Astrocyte (in vitro differentiated cells and primary cell): ENCODE data around the gene CMTM4. TPM values are rescaled to one million over a fixed set of nuclear protein-coding genes. Genes with fewer than 3 reads are reported as not detected.
A peak's percentile ranks its signal among the peaks of the same experiment; 100 is the strongest.

Experiments
- DNase-seq: peaks from one replicate; pipeline ENCODE4 v3.0.0-alpha.2; 2010; ENCODE audit warnings: low read depth
- FAIRE-seq: peaks from 2 replicates; lab custom pipeline; 2011; peaks lifted over from hg19 to GRCh38; lab: Jason Lieb, UNC
- H2AFZ ChIP-seq: 2 replicates; pipeline ENCODE4 v1.6.0; 2012; ENCODE audit warnings: low read depth, low read length, inconsistent platforms
- H3K27ac ChIP-seq: 2 replicates; pipeline ENCODE4 v1.5.1; 2011; ENCODE audit warnings: low read depth, low read length, inconsistent platforms
- H3K27me3 ChIP-seq: 2 replicates; pipeline ENCODE4 v1.6.0; 2011; ENCODE audit warnings: low read length, inconsistent platforms; ENCODE audit not compliant: insufficient read depth
- H3K36me3 ChIP-seq: 2 replicates; pipeline ENCODE4 v1.5.1; 2011; ENCODE audit warnings: low read length, inconsistent platforms; ENCODE audit not compliant: insufficient read depth
- H3K4me1 ChIP-seq: 2 replicates; pipeline ENCODE4 v1.5.1; 2011; ENCODE audit warnings: low read length, inconsistent platforms; ENCODE audit not compliant: insufficient read depth
- H3K4me2 ChIP-seq: 2 replicates; pipeline ENCODE4 v1.6.0; 2012; ENCODE audit warnings: low read length, inconsistent platforms
- H3K4me3 ChIP-seq: 2 replicates; pipeline ENCODE4 v1.5.1; 2011; ENCODE audit warnings: low read depth, mild to moderate bottlenecking, low read length, inconsistent platforms; ENCODE audit not compliant: insufficient read depth
- H3K79me2 ChIP-seq: 2 replicates; pipeline ENCODE4 v1.6.0; 2012; ENCODE audit warnings: mild to moderate bottlenecking, low read length, inconsistent platforms; ENCODE audit not compliant: insufficient read depth
- H3K9ac ChIP-seq: 2 replicates; pipeline ENCODE4 v1.6.0; 2012; ENCODE audit warnings: mild to moderate bottlenecking, low read length, inconsistent platforms
- H3K9me3 ChIP-seq: 2 replicates; pipeline ENCODE4 v1.5.1; 2012; ENCODE audit warnings: low read depth, mild to moderate bottlenecking, low read length, inconsistent platforms; ENCODE audit not compliant: insufficient read depth
- H4K20me1 ChIP-seq: 2 replicates; pipeline ENCODE4 v1.6.0; 2012; ENCODE audit warnings: low read length, inconsistent platforms; ENCODE audit not compliant: insufficient read depth
- H3K27ac Mint-ChIP-seq: one replicate; pipeline ENCODE4 v1.8.0; 2021; ENCODE audit warnings: mild to moderate bottlenecking, mixed read lengths; ENCODE audit not compliant: unreplicated experiment
- H3K27me3 Mint-ChIP-seq: one replicate; pipeline ENCODE4 v1.8.0; 2021; ENCODE audit warnings: low read depth, mixed read lengths; ENCODE audit not compliant: unreplicated experiment
- H3K36me3 Mint-ChIP-seq: one replicate; pipeline ENCODE4 v1.8.0; 2021; ENCODE audit warnings: low read depth, mixed read lengths; ENCODE audit not compliant: unreplicated experiment
- H3K4me1 Mint-ChIP-seq: one replicate; pipeline ENCODE4 v1.8.0; 2021; ENCODE audit warnings: low read depth, mixed read lengths; ENCODE audit not compliant: unreplicated experiment
- H3K4me3 Mint-ChIP-seq: one replicate; pipeline ENCODE4 v1.8.0; 2021; ENCODE audit warnings: mild to moderate bottlenecking, moderate library complexity, mixed read lengths; ENCODE audit not compliant: unreplicated experiment
- H3K9me3 Mint-ChIP-seq: one replicate; pipeline ENCODE4 v1.8.0; 2021; ENCODE audit warnings: mild to moderate bottlenecking, mixed read lengths; ENCODE audit not compliant: unreplicated experiment
- EZH2 ChIP-seq: IDR thresholded peaks from 2 replicates; pipeline ENCODE4 v1.6.1; 2012; ENCODE audit warnings: mild to moderate bottlenecking, low read length, inconsistent platforms; ENCODE audit not compliant: insufficient read depth
- total RNA-seq: library from RNA; stranded (reverse); gene quantifications from 2 replicates; pipeline ENCODE4 v1.2.1, GENCODE V29; 2021
- TF ChIP-seq, protein P1 (sequence below): IDR thresholded peaks from 2 replicates; pipeline ENCODE4 v1.5.1; 2011; ENCODE audit warnings: low read depth, mild to moderate bottlenecking, inconsistent platforms, low read length, moderate library complexity; ENCODE audit not compliant: insufficient read depth

Gene CMTM4
- total RNA-seq, 1 donor from 2014 or later = 20.9 TPM

DNA sequence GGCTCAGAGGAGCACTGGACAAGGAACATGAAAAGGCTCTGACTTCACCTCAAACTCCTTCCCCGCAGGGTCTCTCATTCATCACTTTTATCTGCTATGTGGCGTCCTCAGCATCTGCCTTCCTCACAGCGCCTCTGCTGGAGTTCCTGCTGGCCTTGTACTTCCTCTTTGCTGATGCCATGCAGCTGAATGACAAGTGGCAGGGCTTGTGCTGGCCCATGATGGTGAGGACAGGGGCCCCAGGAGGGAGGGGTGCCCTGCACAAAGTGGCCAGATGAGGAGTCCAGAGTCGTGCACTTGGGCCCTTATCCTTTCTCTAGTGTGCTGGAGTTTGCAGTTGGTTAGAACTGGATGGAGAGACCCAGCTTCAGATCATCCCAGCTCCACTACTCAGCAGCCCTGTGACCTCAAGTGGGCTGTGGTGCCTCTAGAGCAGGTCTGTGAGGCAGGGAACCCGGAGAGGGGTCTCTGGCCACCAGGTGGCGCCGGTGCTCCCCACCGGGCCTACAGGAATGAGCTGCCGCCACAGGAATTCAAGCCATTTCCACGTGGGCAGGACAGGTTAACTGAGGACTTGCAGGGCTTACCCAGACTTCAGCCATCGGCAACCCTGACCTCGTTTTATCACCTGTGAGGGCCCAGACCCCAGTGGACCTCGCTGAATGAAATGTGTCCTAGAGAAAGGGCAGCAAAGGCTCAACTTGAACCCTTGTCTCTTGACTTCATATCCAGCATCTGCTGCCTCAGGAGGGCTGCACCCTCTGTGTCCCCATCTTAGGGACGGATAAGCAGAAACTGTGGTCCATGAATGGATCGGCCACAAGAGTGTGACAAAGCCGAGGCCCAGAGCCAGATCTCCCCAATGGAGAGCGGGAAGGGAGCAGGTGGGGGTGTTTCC, 88.1 kb downstream of the CMTM4 start:
- Mint-ChIP-seq H3K27me3 (no peaks in the 10 kb centered on the region), H3K27ac (no peak overlapping the region), H3K4me1 (peaks cover 12% of the 10 kb centered on the region), H3K9me3 (no peaks in the 10 kb centered on the region), H3K4me3 (peak overlapping the region; percentile 27), H3K36me3 (peaks cover 16% of the 10 kb centered on the region)
- FAIRE-seq (no peak), DNase-seq (peak; percentile 85)
- TF ChIP-seq EZH2 = no peak
- TF ChIP-seq, protein P1, sequence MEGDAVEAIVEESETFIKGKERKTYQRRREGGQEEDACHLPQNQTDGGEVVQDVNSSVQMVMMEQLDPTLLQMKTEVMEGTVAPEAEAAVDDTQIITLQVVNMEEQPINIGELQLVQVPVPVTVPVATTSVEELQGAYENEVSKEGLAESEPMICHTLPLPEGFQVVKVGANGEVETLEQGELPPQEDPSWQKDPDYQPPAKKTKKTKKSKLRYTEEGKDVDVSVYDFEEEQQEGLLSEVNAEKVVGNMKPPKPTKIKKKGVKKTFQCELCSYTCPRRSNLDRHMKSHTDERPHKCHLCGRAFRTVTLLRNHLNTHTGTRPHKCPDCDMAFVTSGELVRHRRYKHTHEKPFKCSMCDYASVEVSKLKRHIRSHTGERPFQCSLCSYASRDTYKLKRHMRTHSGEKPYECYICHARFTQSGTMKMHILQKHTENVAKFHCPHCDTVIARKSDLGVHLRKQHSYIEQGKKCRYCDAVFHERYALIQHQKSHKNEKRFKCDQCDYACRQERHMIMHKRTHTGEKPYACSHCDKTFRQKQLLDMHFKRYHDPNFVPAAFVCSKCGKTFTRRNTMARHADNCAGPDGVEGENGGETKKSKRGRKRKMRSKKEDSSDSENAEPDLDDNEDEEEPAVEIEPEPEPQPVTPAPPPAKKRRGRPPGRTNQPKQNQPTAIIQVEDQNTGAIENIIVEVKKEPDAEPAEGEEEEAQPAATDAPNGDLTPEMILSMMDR = peak; percentile 94
- H3K79me2 ChIP-seq = peaks cover 48% of the 10 kb centered on the region
- peak overlapping the region; percentile 59 for H3K4me2 ChIP-seq
- H3K9ac ChIP-seq = peak overlapping the region; percentile 29
- H4K20me1 ChIP-seq = peaks cover 67% of the 10 kb centered on the region
- no peaks in the 10 kb centered on the region for H3K27me3 ChIP-seq
- peaks cover 31% of the 10 kb centered on the region for H3K4me1 ChIP-seq
- H3K27ac ChIP-seq = peak overlapping the region; percentile 17
- no peak overlapping the region for H2AFZ ChIP-seq
- no peaks in the 10 kb centered on the region for H3K9me3 ChIP-seq
- H3K4me3 ChIP-seq = no peak overlapping the region
- H3K36me3 ChIP-seq = peaks cover 25% of the 10 kb centered on the region

DNA sequence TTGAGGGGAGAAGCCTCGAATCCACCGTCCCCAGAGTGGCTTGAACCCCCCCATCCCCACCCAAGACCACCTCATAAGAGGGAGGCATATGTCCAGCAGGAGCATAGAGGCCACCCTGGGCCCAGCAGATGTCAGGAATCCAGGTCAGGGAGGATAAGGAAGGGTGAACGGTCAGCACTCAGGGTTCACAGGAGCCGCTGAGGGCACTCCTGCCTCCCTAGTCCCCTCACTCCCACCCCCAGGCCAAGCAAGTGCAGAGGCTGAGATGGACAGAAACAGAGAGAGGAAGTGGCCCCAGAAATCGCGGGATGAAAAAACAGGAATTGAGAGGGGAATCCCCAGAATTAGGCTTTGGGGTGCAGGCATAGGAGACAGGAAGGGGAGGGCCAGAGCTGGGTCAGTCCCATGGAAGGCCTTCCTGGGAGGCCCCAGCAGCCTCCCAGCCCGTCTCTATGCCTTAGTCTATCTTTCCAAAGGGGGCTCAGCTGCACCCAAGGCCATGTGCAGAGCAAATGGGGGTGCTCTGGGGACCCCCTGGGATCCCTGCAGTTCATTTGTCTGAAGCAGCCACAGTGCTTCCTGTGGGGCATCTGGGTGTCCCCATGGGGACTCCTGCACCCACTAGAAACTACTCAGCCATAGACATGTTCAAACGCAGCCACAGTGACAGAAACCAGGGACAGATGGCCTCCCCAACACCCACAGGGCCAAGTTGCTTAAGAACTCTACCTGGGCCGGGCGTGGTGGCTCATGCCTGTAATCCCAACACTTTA, 90.4 kb downstream of the CMTM4 start:
- H3K27ac Mint-ChIP-seq = no peak overlapping the region
- peak overlapping the region; percentile 63 for H3K4me3 ChIP-seq
- H3K27ac ChIP-seq = peak overlapping the region; percentile 65
- no peaks in the 10 kb centered on the region for H3K27me3 ChIP-seq
- H3K4me2 ChIP-seq = peak overlapping the region; percentile 97
- peaks cover 12% of the 10 kb centered on the region for H3K4me1 Mint-ChIP-seq
- H3K9ac ChIP-seq = peak overlapping the region; percentile 87
- no peak overlapping the region for H2AFZ ChIP-seq
- H3K4me1 ChIP-seq = peaks cover 32% of the 10 kb centered on the region
- H3K36me3 ChIP-seq = peaks cover 15% of the 10 kb centered on the region
- H3K9me3 Mint-ChIP-seq = no peaks in the 10 kb centered on the region
- peaks cover 51% of the 10 kb centered on the region for H4K20me1 ChIP-seq
- H3K36me3 Mint-ChIP-seq = peaks cover 11% of the 10 kb centered on the region
- no peaks in the 10 kb centered on the region for H3K27me3 Mint-ChIP-seq
- H3K79me2 ChIP-seq = peaks cover 48% of the 10 kb centered on the region
- FAIRE-seq = no peak
- H3K4me3 Mint-ChIP-seq = peak overlapping the region; percentile 83
- DNase-seq = no peak
- H3K9me3 ChIP-seq = peaks cover 3% of the 10 kb centered on the region
- no peak for TF ChIP-seq EZH2
- TF ChIP-seq, protein P1 = no peak
